HepG2 (cell line): ENCODE results near the gene SPTB. TPM values are rescaled to one million over a fixed set of nuclear protein-coding genes. Genes with fewer than 3 reads are reported as not detected.

ENCODE experiments used
- ARHGAP35 ChIP-seq: sonication (generic); formaldehyde crosslinking; IDR thresholded peaks from 2 replicates; pipeline ENCODE4 v1.9.0; 2022; ENCODE audit warnings: mild to moderate bottlenecking, inconsistent platforms, moderate library complexity, missing genetic modification reagents, borderline replicate concordance
- CREM ChIP-seq, 2 experiments: sonication (generic) in 1 of 2; formaldehyde crosslinking in 1 of 2; IDR thresholded peaks; 2 replicates each; pipeline versions ENCODE4 v1.4.0 to v1.6.1; 2016 to 2020; ENCODE audit warnings: antibody characterized with exemption in 1 of 2, mild to moderate bottlenecking in 1 of 2, missing genetic modification reagents in 1 of 2
- ELF3 ChIP-seq: IDR thresholded peaks from 2 replicates; pipeline ENCODE4 v1.6.1; 2016; ENCODE audit warnings: missing genetic modification reagents, missing compliant biosample characterization
- GZF1 ChIP-seq: sonication (generic); formaldehyde crosslinking; IDR thresholded peaks from 2 replicates; pipeline ENCODE4 v1.5.1; 2020; ENCODE audit warnings: mild to moderate bottlenecking, missing genetic modification reagents
- HIVEP1 ChIP-seq: sonication (generic); formaldehyde crosslinking; IDR thresholded peaks from 2 replicates; pipeline ENCODE4 v1.4.0; 2020; ENCODE audit warnings: mild to moderate bottlenecking, missing genetic modification reagents
- JARID2 ChIP-seq: sonication (generic); formaldehyde crosslinking; IDR thresholded peaks from 2 replicates; pipeline ENCODE4 v1.8.1; 2023; ENCODE audit warnings: missing genetic modification reagents, inconsistent platforms; ENCODE audit not compliant: insufficient replicate concordance
- MBNL3 ChIP-seq: fragments of 250-450 bp; sonication (Bioruptor Pico); conservative IDR thresholded peaks from 2 replicates; pipeline ENCODE4 v1.8.0; 2022; ENCODE audit warnings: mild to moderate bottlenecking, inconsistent platforms
- NR2C2 ChIP-seq: sonication (generic); formaldehyde crosslinking; IDR thresholded peaks from 2 replicates; pipeline ENCODE4 v1.4.0; 2020; ENCODE audit warnings: missing genetic modification reagents, mild to moderate bottlenecking, moderate library complexity, borderline replicate concordance
- SIN3A ChIP-seq: IDR thresholded peaks from 2 replicates; pipeline ENCODE4 v1.6.1; 2011; ENCODE audit warnings: low read depth, mild to moderate bottlenecking, control low read depth, low read length, borderline replicate concordance
- SNAPC2 ChIP-seq: sonication (generic); formaldehyde crosslinking; IDR thresholded peaks from 2 replicates; pipeline ENCODE4 v1.8.1; 2022; ENCODE audit warnings: mild to moderate bottlenecking, missing genetic modification reagents
- ZBTB7A ChIP-seq: sonication (generic); formaldehyde crosslinking; IDR thresholded peaks from 2 replicates; pipeline ENCODE4 v1.8.0; 2022; ENCODE audit warnings: mild to moderate bottlenecking, missing genetic modification reagents
- ZNF367 ChIP-seq: sonication (generic); formaldehyde crosslinking; IDR thresholded peaks from 2 replicates; pipeline ENCODE4 v1.4.0; 2020; ENCODE audit warnings: missing genetic modification reagents, borderline replicate concordance
- ZNF44 ChIP-seq: sonication (generic); formaldehyde crosslinking; IDR thresholded peaks from 2 replicates; pipeline ENCODE4 v1.5.1; 2020; ENCODE audit warnings: mild to moderate bottlenecking, missing genetic modification reagents
- ZNF446 ChIP-seq: sonication (generic); formaldehyde crosslinking; IDR thresholded peaks from 2 replicates; pipeline ENCODE4 v1.5.0; 2020; ENCODE audit warnings: mild to moderate bottlenecking, missing genetic modification reagents
- ZNF703 ChIP-seq: sonication (generic); formaldehyde crosslinking; IDR thresholded peaks from 2 replicates; pipeline ENCODE4 v1.5.1; 2020; ENCODE audit warnings: missing genetic modification reagents, mild to moderate bottlenecking, moderate library complexity, borderline replicate concordance
- ZNF792 ChIP-seq: IDR thresholded peaks from 2 replicates; pipeline ENCODE4 v1.6.1; 2016
- polyA plus RNA-seq, 8 experiments: library from polyadenylated mRNA; depleted of rRNA in 3 of 8; stranded (reverse) in 7 of 8; unstranded in 1 of 8; fragments of >200 nt; fragmentation: Illumina TruSeq in 4 of 8; extraction: Trizol in 4 of 8; gene quantifications; 2 replicates each; pipeline versions ENCODE4 v1.2.1 to v1.2.3, GENCODE V29; 2011 to 2016; ENCODE audit warnings: low read depth in 4 of 8, missing spikeins in 1 of 8, mixed read lengths in 1 of 8; ENCODE audit not compliant: insufficient read depth in 1 of 8
- total RNA-seq, 5 experiments: library from RNA; depleted of rRNA; stranded (reverse); fragments of >200 nt; fragmentation: Illumina TruSeq; extraction: Trizol; gene quantifications; 2 replicates each; pipeline ENCODE4 v1.2.3, GENCODE V29; 2016; ENCODE audit warnings: low read depth in 1 of 5
- TF ChIP-seq, protein P1 (sequence below): sonication (generic); formaldehyde crosslinking; IDR thresholded peaks from 2 replicates; pipeline ENCODE4 v1.4.0; 2020; ENCODE audit warnings: missing genetic modification reagents
- TF ChIP-seq, protein P2 (sequence below), 2 experiments: sonication (generic) in 1 of 2; formaldehyde crosslinking in 1 of 2; IDR thresholded peaks; 2 replicates each; pipeline versions ENCODE4 v1.5.1 to v1.6.1; 2011 to 2020; ENCODE audit warnings: borderline replicate concordance in 1 of 2, low read depth in 1 of 2, low read length in 1 of 2, mild to moderate bottlenecking in 1 of 2, missing genetic modification reagents in 1 of 2, moderate library complexity in 1 of 2
- TF ChIP-seq, protein P3 (sequence below): sonication (generic); formaldehyde crosslinking; IDR thresholded peaks from 2 replicates; pipeline ENCODE4 v1.4.0; 2020; ENCODE audit warnings: missing genetic modification reagents
- TF ChIP-seq, protein P4 (sequence below): sonication (generic); formaldehyde crosslinking; IDR thresholded peaks from 2 replicates; pipeline ENCODE4 v1.4.0; 2020; ENCODE audit warnings: mild to moderate bottlenecking, missing genetic modification reagents, borderline replicate concordance
- TF ChIP-seq, protein P5 (sequence below): sonication (generic); formaldehyde crosslinking; IDR thresholded peaks from 2 replicates; pipeline ENCODE4 v1.8.0; 2022; ENCODE audit warnings: low read depth, missing genetic modification reagents

The SPTB gene
- total and polyA plus RNA-seq, 2 of the 13 experiments (the other 11 are each of a cell fraction or from before 2014, with no cell fraction given), result 0.01 to 0.02 TPM

DNA sequence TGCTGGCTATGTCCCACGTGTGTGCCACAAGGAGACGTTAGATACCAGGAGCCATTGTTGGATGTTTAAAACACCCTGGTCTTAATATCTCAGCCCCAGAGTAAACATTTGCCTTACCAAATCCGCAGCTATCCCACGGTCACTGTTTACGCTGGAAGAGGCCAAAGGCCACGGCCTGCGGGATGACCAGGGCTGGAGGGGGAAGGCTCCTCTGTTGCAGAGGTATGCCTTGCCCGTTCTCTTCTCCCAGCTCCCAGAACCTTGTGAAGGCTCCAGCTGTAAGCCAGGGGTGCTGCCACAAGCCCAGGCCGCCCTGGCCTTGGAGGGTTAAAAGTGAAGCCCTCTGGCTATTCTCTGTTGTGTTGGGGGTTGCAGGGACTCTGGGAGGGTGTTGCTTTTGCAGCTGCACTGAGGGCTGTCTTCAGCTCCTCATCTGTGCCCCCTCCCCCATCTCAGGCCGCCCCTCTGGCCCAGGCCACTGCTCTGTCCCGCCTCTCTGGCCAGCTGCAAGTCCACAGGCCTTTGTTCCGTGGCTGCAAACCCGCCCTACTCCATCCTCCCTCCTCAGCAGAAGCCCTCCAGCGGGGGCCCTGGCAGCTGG is 173.0 kb downstream of the SPTB start (continued):
- TF ChIP-seq MBNL3 (CRISPR knock-in tag) (no peak), ZNF367 (CRISPR knock-in tag) (no peak), ZNF792 (CRISPR knock-in tag) (no peak), NR2C2 (peak; percentile 68), SNAPC2 (CRISPR knock-in tag) (no peak), ELF3 (peak; percentile 38; the same call in 1 of the 2 replicates), CREM (IDR thresholded peaks at IDR 0.05) (peak; percentile 47; the same call in 1 of the 2 replicates), CREM (CRISPR knock-in tag; IDR thresholded peaks at IDR 0.05) (no peak), ZNF446 (CRISPR knock-in tag) (no peak), ZBTB7A (CRISPR knock-in tag) (no peak), ARHGAP35 (CRISPR knock-in tag) (peak; percentile 34; the same call in 1 of the 2 replicates), ZNF44 (CRISPR knock-in tag) (no peak), JARID2 (CRISPR knock-in tag) (peak; percentile 19), ZNF703 (no peak), HIVEP1 (CRISPR knock-in tag) (peak; percentile 52; the same call in 1 of the 2 replicates), SIN3A (no peak), GZF1 (CRISPR knock-in tag) (no peak)
- TF ChIP-seq, protein P1, sequence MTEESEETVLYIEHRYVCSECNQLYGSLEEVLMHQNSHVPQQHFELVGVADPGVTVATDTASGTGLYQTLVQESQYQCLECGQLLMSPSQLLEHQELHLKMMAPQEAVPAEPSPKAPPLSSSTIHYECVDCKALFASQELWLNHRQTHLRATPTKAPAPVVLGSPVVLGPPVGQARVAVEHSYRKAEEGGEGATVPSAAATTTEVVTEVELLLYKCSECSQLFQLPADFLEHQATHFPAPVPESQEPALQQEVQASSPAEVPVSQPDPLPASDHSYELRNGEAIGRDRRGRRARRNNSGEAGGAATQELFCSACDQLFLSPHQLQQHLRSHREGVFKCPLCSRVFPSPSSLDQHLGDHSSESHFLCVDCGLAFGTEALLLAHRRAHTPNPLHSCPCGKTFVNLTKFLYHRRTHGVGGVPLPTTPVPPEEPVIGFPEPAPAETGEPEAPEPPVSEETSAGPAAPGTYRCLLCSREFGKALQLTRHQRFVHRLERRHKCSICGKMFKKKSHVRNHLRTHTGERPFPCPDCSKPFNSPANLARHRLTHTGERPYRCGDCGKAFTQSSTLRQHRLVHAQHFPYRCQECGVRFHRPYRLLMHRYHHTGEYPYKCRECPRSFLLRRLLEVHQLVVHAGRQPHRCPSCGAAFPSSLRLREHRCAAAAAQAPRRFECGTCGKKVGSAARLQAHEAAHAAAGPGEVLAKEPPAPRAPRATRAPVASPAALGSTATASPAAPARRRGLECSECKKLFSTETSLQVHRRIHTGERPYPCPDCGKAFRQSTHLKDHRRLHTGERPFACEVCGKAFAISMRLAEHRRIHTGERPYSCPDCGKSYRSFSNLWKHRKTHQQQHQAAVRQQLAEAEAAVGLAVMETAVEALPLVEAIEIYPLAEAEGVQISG, result 0 out of 2 replicates have a peak, but pooled peaks have one; percentile 39
- TF ChIP-seq, protein P2, sequence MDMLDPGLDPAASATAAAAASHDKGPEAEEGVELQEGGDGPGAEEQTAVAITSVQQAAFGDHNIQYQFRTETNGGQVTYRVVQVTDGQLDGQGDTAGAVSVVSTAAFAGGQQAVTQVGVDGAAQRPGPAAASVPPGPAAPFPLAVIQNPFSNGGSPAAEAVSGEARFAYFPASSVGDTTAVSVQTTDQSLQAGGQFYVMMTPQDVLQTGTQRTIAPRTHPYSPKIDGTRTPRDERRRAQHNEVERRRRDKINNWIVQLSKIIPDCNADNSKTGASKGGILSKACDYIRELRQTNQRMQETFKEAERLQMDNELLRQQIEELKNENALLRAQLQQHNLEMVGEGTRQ (IDR thresholded peaks at IDR 0.05; ENCODE audit: low read depth, low read length), result no peak
- TF ChIP-seq, protein P2 (CRISPR knock-in tag; IDR thresholded peaks at IDR 0.05; ENCODE audit: borderline replicate concordance), result no peak
- TF ChIP-seq, protein P3, sequence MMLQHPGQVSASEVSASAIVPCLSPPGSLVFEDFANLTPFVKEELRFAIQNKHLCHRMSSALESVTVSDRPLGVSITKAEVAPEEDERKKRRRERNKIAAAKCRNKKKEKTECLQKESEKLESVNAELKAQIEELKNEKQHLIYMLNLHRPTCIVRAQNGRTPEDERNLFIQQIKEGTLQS, result no peak
- TF ChIP-seq, protein P4, sequence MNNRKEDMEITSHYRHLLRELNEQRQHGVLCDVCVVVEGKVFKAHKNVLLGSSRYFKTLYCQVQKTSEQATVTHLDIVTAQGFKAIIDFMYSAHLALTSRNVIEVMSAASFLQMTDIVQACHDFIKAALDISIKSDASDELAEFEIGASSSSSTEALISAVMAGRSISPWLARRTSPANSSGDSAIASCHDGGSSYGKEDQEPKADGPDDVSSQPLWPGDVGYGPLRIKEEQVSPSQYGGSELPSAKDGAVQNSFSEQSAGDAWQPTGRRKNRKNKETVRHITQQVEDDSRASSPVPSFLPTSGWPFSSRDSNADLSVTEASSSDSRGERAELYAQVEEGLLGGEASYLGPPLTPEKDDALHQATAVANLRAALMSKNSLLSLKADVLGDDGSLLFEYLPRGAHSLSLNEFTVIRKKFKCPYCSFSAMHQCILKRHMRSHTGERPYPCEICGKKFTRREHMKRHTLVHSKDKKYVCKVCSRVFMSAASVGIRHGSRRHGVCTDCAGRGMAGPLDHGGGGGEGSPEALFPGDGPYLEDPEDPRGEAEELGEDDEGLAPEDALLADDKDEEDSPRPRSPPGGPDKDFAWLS, result no peak
- TF ChIP-seq, protein P5, sequence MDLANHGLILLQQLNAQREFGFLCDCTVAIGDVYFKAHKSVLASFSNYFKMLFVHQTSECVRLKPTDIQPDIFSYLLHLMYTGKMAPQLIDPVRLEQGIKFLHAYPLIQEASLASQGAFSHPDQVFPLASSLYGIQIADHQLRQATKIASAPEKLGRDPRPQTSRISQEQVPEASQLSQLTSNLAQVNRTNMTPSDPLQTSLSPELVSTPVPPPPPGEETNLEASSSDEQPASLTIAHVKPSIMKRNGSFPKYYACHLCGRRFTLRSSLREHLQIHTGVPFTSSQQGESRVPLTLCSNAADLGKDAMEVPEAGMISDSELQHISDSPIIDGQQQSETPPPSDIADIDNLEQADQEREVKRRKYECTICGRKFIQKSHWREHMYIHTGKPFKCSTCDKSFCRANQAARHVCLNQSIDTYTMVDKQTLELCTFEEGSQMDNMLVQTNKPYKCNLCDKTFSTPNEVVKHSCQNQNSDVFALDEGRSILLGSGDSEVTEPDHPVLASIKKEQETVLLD (CRISPR knock-in tag), result peak; percentile 7; the same call in 1 of the 2 replicates
